Measurements from ENCODE around the gene USP24. TPM values are rescaled to one million over a fixed set of nuclear protein-coding genes. Genes with fewer than 3 reads are reported as not detected.

USP24 gene
- total RNA-seq, 1 experiment from 2014 or later = 35.3 TPM

GRCh38 chr1:55071477-55071876, 143.7 kb downstream of the USP24 start:
- peak; percentile 78 for DNase-seq
- H4K8ac ChIP-seq (replicated peaks; ENCODE audit: insufficient read length, low read depth, low read length) = no peak overlapping the region

More at GRCh38 chr1:55071477-55071876, 143.7 kb downstream of the USP24 start:
- no peaks in the 10 kb centered on the region for H3K9me3 ChIP-seq (ENCODE audit: control insufficient read depth, low read depth, low read length)
- H3K4me1 ChIP-seq (ENCODE audit: insufficient read depth, low read length) = no peaks in the 10 kb centered on the region
- H2BK20ac ChIP-seq (ENCODE audit: low read depth, low read length, poor library complexity, severe bottlenecking) = no peak overlapping the region
- H2BK15ac ChIP-seq (ENCODE audit: low read depth, low read length) = no peak overlapping the region
- no peaks in the 10 kb centered on the region for H3K27me3 Mint-ChIP-seq (ENCODE audit: low read depth)
- peak; percentile 66 for TF ChIP-seq CTCF (conservative IDR thresholded peaks at IDR 0.05)
- no peak overlapping the region for H3K4me2 ChIP-seq (ENCODE audit: insufficient read depth, insufficient read length, low read length)
- H3K4me1 Mint-ChIP-seq = peaks cover 3 to 9% of the 10 kb centered on the region in 2 experiments; a peak in 2 of 4 replicates
- no peak overlapping the region for H4K5ac ChIP-seq (ENCODE audit: insufficient read length, low read depth, low read length)
- no peak overlapping the region for H4K91ac ChIP-seq (ENCODE audit: insufficient read length, low read depth, low read length)
- no peak overlapping the region for H3K18ac ChIP-seq (ENCODE audit: insufficient read length, low read depth, low read length)
- no peak overlapping the region for H3K14ac ChIP-seq (ENCODE audit: insufficient read depth, low read length)
- no peaks in the 10 kb centered on the region for H3K79me1 ChIP-seq (ENCODE audit: insufficient read depth, low read depth, low read length, poor library complexity, severe bottlenecking)
- H3K27ac ChIP-seq (ENCODE audit: insufficient read length, low read depth, low read length) = no peak overlapping the region
- H3T11ph ChIP-seq (ENCODE audit: low read length) = no peak overlapping the region
- no peak overlapping the region for H3K4me3 Mint-ChIP-seq
- no CpG with 5 or more reads among the region's 8 CpGs for WGBS (ENCODE audit: extremely low coverage, insufficient read length, low lambda C conversion rate)
- H2BK12ac ChIP-seq (ENCODE audit: insufficient read length, low read depth, low read length) = no peak overlapping the region
- no peaks in the 10 kb centered on the region for H3K9me3 Mint-ChIP-seq
- no peaks in the 10 kb centered on the region for H3K23me2 ChIP-seq (ENCODE audit: insufficient read length, low read depth, low read length, poor library complexity, severe bottlenecking)
- H2BK120ac ChIP-seq (ENCODE audit: low read depth, low read length, poor library complexity, severe bottlenecking) = no peak overlapping the region
- no peaks in the 10 kb centered on the region for H4K20me1 ChIP-seq (ENCODE audit: control insufficient read depth, insufficient read depth, insufficient read length)
- no peak overlapping the region for H3K23ac ChIP-seq (ENCODE audit: insufficient read length, low read depth, low read length)
- H3K27ac Mint-ChIP-seq = peak overlapping the region; percentile 3 to 66 (median 24); a peak in 5 of 7 replicates
- no peak overlapping the region for H3K56ac ChIP-seq (ENCODE audit: insufficient read length, low read depth, low read length)
- H3K36me3 Mint-ChIP-seq (ENCODE audit: insufficient read depth in 1 of 3, low read depth in 3 of 3) = peaks cover 31 to 92% (median 73%) of the 10 kb centered on the region in 3 experiments
- H3K79me2 ChIP-seq (ENCODE audit: insufficient read depth, low read length) = no peaks in the 10 kb centered on the region
- no peak overlapping the region for H3K9ac ChIP-seq (ENCODE audit: extremely low read depth, insufficient read length, low read length)
- H2BK5ac ChIP-seq (ENCODE audit: insufficient read length, low read length) = no peak overlapping the region
- no peak overlapping the region for H2AFZ ChIP-seq (ENCODE audit: low read length)
- no peaks in the 10 kb centered on the region for H3K27me3 ChIP-seq (ENCODE audit: insufficient read depth, low read length)
- no peak overlapping the region for H2AK5ac ChIP-seq (ENCODE audit: insufficient read length, low read length)
- no peak overlapping the region for H3K4ac ChIP-seq (ENCODE audit: low read depth, low read length)

Data from H9 (cell line).